DND-41 (cell line): ENCODE results near the gene SHISA9.
"Not testable (repeated sequence)": the region's sequence is repeated elsewhere in the genome, so short reads cannot be mapped to it uniquely, and the experiment has no call there.

Experiments
- CTCF ChIP-seq: IDR thresholded peaks from 2 replicates; pipeline ENCODE4 v1.5.1; 2012; ENCODE audit warnings: borderline replicate concordance, low read length, moderate library complexity, mild to moderate bottlenecking; ENCODE audit not compliant: poor library complexity, severe bottlenecking; ENCODE audit errors: extremely low read depth
- EZH2 ChIP-seq: IDR thresholded peaks from 3 replicates; pipeline ENCODE4 v1.6.1; 2012; ENCODE audit warnings: borderline replicate concordance, low read depth, mild to moderate bottlenecking, moderate library complexity, low read length, inconsistent platforms; ENCODE audit not compliant: severe bottlenecking

DNA sequence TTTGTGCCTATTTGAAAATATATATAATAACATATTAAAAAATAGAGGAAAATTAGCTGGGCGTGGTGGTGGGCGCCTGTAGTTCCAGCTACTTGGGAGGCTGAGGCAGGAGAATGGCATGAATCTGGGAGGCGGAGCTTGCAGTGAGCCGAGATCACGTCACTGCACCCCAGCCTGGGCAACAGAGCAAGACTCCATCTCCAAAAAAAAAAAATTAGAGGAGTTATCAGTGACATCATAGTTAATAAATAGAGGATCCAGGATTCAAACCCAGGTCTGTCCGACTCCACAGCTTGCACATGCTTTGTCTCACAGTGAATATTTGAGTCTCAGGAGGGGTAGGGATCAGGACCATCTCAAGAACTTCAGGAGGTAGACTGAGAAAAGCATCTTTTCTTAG lies 22.2 kb downstream of the SHISA9 start:
- TF ChIP-seq CTCF, EZH2: not testable (repeated sequence)
